Thoracic aorta (tissue), 2 donors: ENCODE results near the gene NDRG2. TPM values are rescaled to one million over a fixed set of nuclear protein-coding genes. Genes with fewer than 3 reads are reported as not detected.

Experiments used
- ATAC-seq: fragments of 150-250 bp; one replicate; pipeline ENCODE4 v1.8.0; 2017; ENCODE audit warnings: low read depth; ENCODE audit not compliant: insufficient number of reproducible peaks, low FRiP score
- DNase-seq: peaks from one replicate; pipeline ENCODE4 v3.0.0-alpha.2; 2020; ENCODE audit warnings: low spot score
- H3K27ac ChIP-seq, 2 donors: fragments of 200-600 bp; sonication (generic); 1 replicate in 1 of 2; 2 replicates in 1 of 2; pipeline ENCODE4 v1.5.1; 2016; ENCODE audit warnings: mild to moderate bottlenecking in 2 of 2, moderate library complexity in 2 of 2
- H3K27me3 ChIP-seq: fragments of 200-600 bp; sonication (generic); replicated peaks from 2 replicates; pipeline ENCODE4 v1.6.0; 2016; ENCODE audit warnings: mild to moderate bottlenecking; ENCODE audit not compliant: insufficient read depth
- H3K36me3 ChIP-seq: fragments of 200-600 bp; sonication (generic); one replicate; pipeline ENCODE4 v1.5.1; 2016
- H3K4me1 ChIP-seq, 2 donors: fragments of 200-600 bp; sonication (generic); 1 replicate in 1 of 2; 2 replicates in 1 of 2; pipeline versions ENCODE4 v1.5.1 to v1.6.0; 2016; ENCODE audit warnings: low read depth in 2 of 2, mild to moderate bottlenecking in 1 of 2; ENCODE audit not compliant: control insufficient read depth in 1 of 2
- H3K4me3 ChIP-seq: fragments of 200-600 bp; sonication (generic); 2 replicates; pipeline ENCODE4 v1.5.1; 2016; ENCODE audit warnings: mild to moderate bottlenecking
- H3K9me3 ChIP-seq: fragments of 200-600 bp; sonication (generic); 2 replicates; pipeline ENCODE4 v1.5.1; 2016
- total RNA-seq, 2 donors: library from RNA; depleted of rRNA; stranded (reverse); fragments of >200 nt; gene quantifications; one replicate each; pipeline versions ENCODE4 v1.1.0 to v1.2.3, GENCODE V29; 2016
- TF ChIP-seq, protein P1 (sequence below): fragments of 200-600 bp; sonication (generic); IDR thresholded peaks from one replicate; pipeline ENCODE4 v1.5.1; 2019; ENCODE audit warnings: antibody characterized with exemption

NDRG2 gene
- total RNA-seq, 2 donors from 2014 or later = 139 TPM

DNA sequence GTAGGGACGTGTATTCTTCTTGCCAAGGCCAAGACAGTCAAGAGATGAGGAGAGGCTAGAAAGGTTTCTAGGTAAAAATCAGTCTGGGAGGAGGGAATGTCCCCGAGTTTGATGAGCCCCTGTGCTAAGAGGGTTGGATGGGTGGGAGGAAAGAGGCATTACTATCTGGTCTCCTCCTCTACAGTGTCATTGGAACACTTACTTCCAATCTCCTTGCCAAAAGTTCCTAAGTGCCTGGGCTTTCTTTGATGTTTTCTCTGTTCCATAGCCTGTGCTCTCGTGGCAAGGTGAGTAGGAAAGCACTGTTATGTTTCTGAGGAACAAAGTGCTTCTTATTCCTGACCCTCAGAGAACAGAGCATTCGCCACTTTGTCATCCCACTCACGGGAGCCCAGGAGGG, 9.8 kb upstream of the NDRG2 start, which contains the start of gene RNASE13:
Gene RNASE13 (minus strand): TSS at position 101 of the 400 bp plus-strand sequence. CDS start 519 bp downstream, outside the sequence.
- H3K36me3 ChIP-seq = no peaks in the 10 kb centered on the region
- DNase-seq (no peak), ATAC-seq (no peak)
- no peaks in the 10 kb centered on the region for H3K9me3 ChIP-seq
- peaks cover 11 to 13% of the 10 kb centered on the region in 2 donors for H3K4me1 ChIP-seq
- no peaks in the 10 kb centered on the region for H3K27me3 ChIP-seq
- TF ChIP-seq, protein P1, sequence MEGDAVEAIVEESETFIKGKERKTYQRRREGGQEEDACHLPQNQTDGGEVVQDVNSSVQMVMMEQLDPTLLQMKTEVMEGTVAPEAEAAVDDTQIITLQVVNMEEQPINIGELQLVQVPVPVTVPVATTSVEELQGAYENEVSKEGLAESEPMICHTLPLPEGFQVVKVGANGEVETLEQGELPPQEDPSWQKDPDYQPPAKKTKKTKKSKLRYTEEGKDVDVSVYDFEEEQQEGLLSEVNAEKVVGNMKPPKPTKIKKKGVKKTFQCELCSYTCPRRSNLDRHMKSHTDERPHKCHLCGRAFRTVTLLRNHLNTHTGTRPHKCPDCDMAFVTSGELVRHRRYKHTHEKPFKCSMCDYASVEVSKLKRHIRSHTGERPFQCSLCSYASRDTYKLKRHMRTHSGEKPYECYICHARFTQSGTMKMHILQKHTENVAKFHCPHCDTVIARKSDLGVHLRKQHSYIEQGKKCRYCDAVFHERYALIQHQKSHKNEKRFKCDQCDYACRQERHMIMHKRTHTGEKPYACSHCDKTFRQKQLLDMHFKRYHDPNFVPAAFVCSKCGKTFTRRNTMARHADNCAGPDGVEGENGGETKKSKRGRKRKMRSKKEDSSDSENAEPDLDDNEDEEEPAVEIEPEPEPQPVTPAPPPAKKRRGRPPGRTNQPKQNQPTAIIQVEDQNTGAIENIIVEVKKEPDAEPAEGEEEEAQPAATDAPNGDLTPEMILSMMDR = no peak
- no peak within 1 kb of the TSS for H3K4me3 ChIP-seq
- H3K27ac ChIP-seq = no peak within 1 kb of the TSS

DNA sequence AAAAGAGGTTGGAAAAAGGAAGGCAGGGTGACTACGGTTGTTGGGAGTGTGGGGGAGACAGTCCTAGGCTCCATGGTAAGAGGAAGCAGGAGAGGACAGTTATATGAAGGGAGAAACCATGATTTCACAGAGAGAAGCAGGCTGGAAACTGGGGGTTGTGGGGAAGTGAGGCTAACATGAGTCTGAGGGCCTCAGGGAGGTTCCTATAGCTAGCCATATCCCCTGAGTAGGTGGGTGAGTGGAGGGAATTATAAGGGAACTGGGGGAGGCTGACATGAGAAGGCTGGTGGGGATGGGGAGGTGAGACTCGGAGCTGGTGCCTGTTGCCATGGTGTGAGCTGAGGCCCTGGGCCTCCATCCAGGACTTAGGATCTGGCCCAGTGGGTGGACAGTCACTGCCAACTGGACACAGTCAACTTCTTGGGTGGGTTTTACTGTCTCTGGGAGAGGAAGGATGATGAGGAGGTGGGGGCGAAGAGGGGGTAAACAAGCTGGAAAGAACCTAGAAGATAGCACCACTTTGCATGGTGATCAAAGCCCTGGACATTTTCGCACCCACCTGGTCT, 8.4 kb upstream of the NDRG2 start:
- no peak for DNase-seq
- H3K27ac ChIP-seq = no peak overlapping the region

DNA sequence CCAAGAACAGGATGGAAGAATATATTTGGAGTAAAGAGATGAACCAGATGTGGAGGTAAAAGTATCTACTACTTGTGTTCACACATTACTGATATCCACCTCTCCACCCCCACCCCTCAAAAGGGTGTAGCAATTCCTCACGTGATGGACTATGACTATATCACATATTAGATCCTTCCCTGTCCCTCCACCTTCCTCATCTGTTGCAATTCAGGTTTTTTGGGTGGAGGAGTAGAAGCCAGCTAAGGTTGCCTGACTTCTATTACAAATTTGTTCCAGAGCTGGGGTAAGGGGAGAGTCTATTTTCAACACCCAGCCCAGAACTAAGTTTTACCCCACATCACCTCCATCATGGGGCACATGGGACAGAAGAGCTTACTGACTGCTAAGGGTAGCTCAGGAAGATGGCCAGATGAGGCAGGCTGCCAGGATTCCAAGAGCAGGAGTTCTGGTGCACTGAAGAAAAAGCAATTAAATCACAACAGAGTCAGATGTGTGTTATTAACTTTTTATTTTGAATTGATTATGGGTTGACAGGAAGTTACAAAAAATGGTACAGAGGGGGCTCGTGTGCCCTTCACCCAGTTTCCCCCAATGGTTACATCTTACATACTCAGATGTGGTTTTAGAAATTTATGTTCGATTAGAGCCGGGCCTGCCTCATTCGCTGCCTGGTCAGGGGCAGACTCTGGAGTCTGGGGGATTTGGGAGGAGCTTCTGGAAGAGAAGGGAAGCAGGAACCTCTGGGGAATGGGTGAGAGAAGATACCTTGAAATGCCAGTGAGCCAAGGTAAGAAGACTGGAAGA, 7.7 kb upstream of the NDRG2 start:
- Histone ChIP-seq H3K27me3 (no peaks in the 10 kb centered on the region), H3K4me3 (no peak overlapping the region), H3K4me1 (no peaks in the 10 kb centered on the region), H3K36me3 (no peaks in the 10 kb centered on the region), H3K9me3 (no peaks in the 10 kb centered on the region), H3K27ac (no peak overlapping the region)
- no peak for DNase-seq
- TF ChIP-seq, protein P1 = no peak
- ATAC-seq = no peak

More for the DNA sequence above, 8.4 kb upstream of the NDRG2 start:
- no peaks in the 10 kb centered on the region for H3K4me1 ChIP-seq
- no peak overlapping the region for H3K4me3 ChIP-seq
- no peaks in the 10 kb centered on the region for H3K9me3 ChIP-seq
- ATAC-seq = no peak
- TF ChIP-seq, protein P1 = no peak
- no peaks in the 10 kb centered on the region for H3K27me3 ChIP-seq
- no peaks in the 10 kb centered on the region for H3K36me3 ChIP-seq

DNA sequence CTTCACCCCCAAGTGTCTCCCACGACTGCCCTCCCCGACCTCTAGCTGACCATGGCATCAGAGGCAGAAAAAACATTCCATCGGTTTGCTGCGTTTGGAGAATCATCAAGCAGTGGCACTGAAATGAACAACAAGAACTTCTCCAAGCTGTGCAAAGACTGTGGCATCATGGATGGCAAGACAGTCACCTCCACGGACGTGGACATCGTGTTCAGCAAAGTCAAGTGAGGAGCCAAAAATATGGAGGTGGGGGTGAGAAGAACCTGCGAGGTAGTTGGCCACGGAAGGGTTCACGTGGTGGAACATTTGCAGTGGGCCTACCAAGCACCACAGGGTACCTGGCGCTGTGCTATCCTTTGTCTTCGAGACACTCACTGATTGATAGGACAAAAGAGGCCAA, 5.7 kb upstream of the NDRG2 start:
- Histone ChIP-seq H3K4me3 (no peak overlapping the region), H3K9me3 (no peaks in the 10 kb centered on the region), H3K27ac (no peak overlapping the region), H3K4me1 (peaks cover 11 to 15% of the 10 kb centered on the region in 2 donors), H3K27me3 (no peaks in the 10 kb centered on the region), H3K36me3 (no peaks in the 10 kb centered on the region)
- TF ChIP-seq, protein P1 = no peak
- DNase-seq (no peak), ATAC-seq (no peak)

DNA sequence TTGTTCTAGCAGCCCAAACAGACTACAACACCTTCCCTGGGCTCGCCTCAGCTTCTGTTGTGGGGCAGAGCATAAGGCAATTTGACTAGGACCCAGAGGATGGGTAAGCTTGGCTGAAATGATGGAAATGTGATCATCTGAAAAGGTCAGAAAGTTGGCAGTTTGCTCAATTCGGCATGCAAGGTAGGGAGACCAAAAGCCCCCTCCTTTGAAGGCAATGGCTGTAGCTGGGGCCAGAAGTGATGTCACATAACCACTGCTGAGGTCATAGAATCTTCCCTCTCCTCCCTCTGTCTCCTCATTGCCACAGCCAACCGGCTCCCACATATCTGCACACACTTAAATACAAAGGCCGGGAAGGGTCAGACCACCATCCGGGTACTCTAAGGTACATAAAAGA, 5.1 kb upstream of the NDRG2 start, which contains the start of gene TPPP2:
Gene TPPP2 (plus strand): TSS at position 301 of the 400 bp plus-strand sequence. CDS start 365 bp downstream, outside the sequence.
- Histone ChIP-seq H3K36me3 (no peaks in the 10 kb centered on the region), H3K27ac (no peak within 1 kb of the TSS), H3K4me1 (peaks cover 11 to 15% of the 10 kb centered on the region in 2 donors), H3K4me3 (no peak within 1 kb of the TSS), H3K27me3 (no peaks in the 10 kb centered on the region), H3K9me3 (no peaks in the 10 kb centered on the region)
- TF ChIP-seq, protein P1 = no peak
- DNase-seq (no peak), ATAC-seq (no peak)
